IMR-90 (cell line): ENCODE results near the gene SCNN1B. TPM values are rescaled to one million over a fixed set of nuclear protein-coding genes. Genes with fewer than 3 reads are reported as not detected.

Experiments
- ATAC-seq: fragments of 200-7000 bp; cut with Tn5 transposase; 2 replicates; pipeline ENCODE4 v1.9.1; 2020; ENCODE audit warnings: low read depth, mild to moderate bottlenecking, moderate library complexity
- BruUV-seq: library from RNA; stranded (reverse); fragments of 400-500 nt; replicated peaks from 2 replicates; lab custom pipeline; 2021; lab: Mats Ljungman, UMichigan
- CTCF ChIA-PET: fragments of 300-600 bp; formaldehyde crosslinking; extraction: SDS; loops from one replicate; lab custom pipeline; 2021; ENCODE audit warnings: antibody characterized with exemption; lab: Yijun Ruan, JAX
- POLR2A ChIA-PET: fragments of 300-600 bp; sonication (Branson Sonifier 250); formaldehyde crosslinking; loops from one replicate; lab custom pipeline; 2022; ENCODE audit warnings: antibody characterized with exemption; ENCODE audit not compliant: unreplicated experiment; lab: Charles Lee
- DNase-seq: peaks from one replicate; pipeline ENCODE4 v3.0.0; 2013
- H2AFZ ChIP-seq: replicated peaks from 2 replicates; pipeline ENCODE3; 2013; ENCODE audit warnings: low read length, mild to moderate bottlenecking; ENCODE audit not compliant: poor library complexity
- H2AK5ac ChIP-seq: 2 replicates; pipeline ENCODE4 v1.6.1; 2013; ENCODE audit warnings: low read depth, low read length, inconsistent platforms
- H2AK9ac ChIP-seq: replicated peaks from 2 replicates; pipeline ENCODE3; 2013; ENCODE audit warnings: mild to moderate bottlenecking, low read depth, low read length, moderate library complexity; ENCODE audit not compliant: poor library complexity
- H2BK120ac ChIP-seq: 2 replicates; pipeline ENCODE4 v1.6.1; 2013; ENCODE audit warnings: low read depth, low read length, inconsistent platforms
- H2BK15ac ChIP-seq: 3 replicates; pipeline ENCODE4 v1.6.1; 2013; ENCODE audit warnings: low read depth, low read length, inconsistent platforms
- H2BK20ac ChIP-seq: 2 replicates; pipeline ENCODE4 v1.6.1; 2013; ENCODE audit warnings: low read depth, mild to moderate bottlenecking, inconsistent platforms, low read length, moderate library complexity
- H2BK5ac ChIP-seq: 2 replicates; pipeline ENCODE4 v1.6.1; 2013; ENCODE audit warnings: mild to moderate bottlenecking, low read depth, low read length, inconsistent platforms; ENCODE audit not compliant: poor library complexity, severe bottlenecking
- H3K14ac ChIP-seq: replicated peaks from 2 replicates; pipeline ENCODE4 v1.6.1; 2013; ENCODE audit warnings: low read depth, low read length, inconsistent platforms
- H3K18ac ChIP-seq: 2 replicates; pipeline ENCODE4 v1.6.1; 2013; ENCODE audit warnings: low read depth, low read length, control low read depth
- H3K23ac ChIP-seq: 2 replicates; pipeline ENCODE4 v1.6.1; 2013; ENCODE audit warnings: low read depth, low read length, inconsistent platforms
- H3K27ac ChIP-seq: 2 replicates; pipeline ENCODE4 v1.5.1; 2013; ENCODE audit warnings: mild to moderate bottlenecking, control low read depth, low read length; ENCODE audit not compliant: insufficient read depth
- H3K27me3 ChIP-seq: 2 replicates; pipeline ENCODE4 v1.6.1; 2013; ENCODE audit warnings: low read length; ENCODE audit not compliant: control insufficient read depth, insufficient read depth
- H3K36me3 ChIP-seq: 2 replicates; pipeline ENCODE4 v1.6.1; 2013; ENCODE audit warnings: low read length, mixed read lengths; ENCODE audit not compliant: control insufficient read depth, insufficient read depth
- H3K4ac ChIP-seq: 2 replicates; pipeline ENCODE4 v1.6.1; 2013; ENCODE audit warnings: low read depth, low read length, inconsistent platforms
- H3K4me1 ChIP-seq: 2 replicates; pipeline ENCODE4 v1.6.1; 2013; ENCODE audit warnings: low read length, mixed read lengths; ENCODE audit not compliant: control insufficient read depth, insufficient read depth
- H3K4me2 ChIP-seq: 2 replicates; pipeline ENCODE4 v1.6.1; 2013; ENCODE audit warnings: low read depth, mild to moderate bottlenecking, control low read depth, low read length, moderate library complexity
- H3K4me3 ChIP-seq: 2 replicates; pipeline ENCODE4 v1.5.1; 2013; ENCODE audit warnings: low read depth, mild to moderate bottlenecking, control low read depth, low read length, moderate library complexity; ENCODE audit not compliant: insufficient read depth
- H3K56ac ChIP-seq: 2 replicates; pipeline ENCODE4 v1.6.1; 2013; ENCODE audit warnings: low read length, inconsistent platforms; ENCODE audit not compliant: insufficient read depth; ENCODE audit errors: extremely low read depth
- H3K79me1 ChIP-seq, 2 experiments: 2 replicates each; pipeline ENCODE4 v1.6.1; 2013; ENCODE audit warnings: low read length in 2 of 2, inconsistent platforms in 1 of 2, low read depth in 1 of 2
- H3K9ac ChIP-seq: 2 replicates; pipeline ENCODE4 v1.6.1; 2013; ENCODE audit warnings: low read depth, low read length, control low read depth
- H3K9me1 ChIP-seq: 2 replicates; pipeline ENCODE4 v1.6.1; 2013; ENCODE audit warnings: low read length, inconsistent platforms; ENCODE audit not compliant: insufficient read depth
- H3K9me3 ChIP-seq: 2 replicates; pipeline ENCODE4 v1.6.1; 2013; ENCODE audit warnings: low read length; ENCODE audit not compliant: control insufficient read depth, insufficient read depth
- H4K20me1 ChIP-seq: 2 replicates; pipeline ENCODE4 v1.6.1; 2013; ENCODE audit warnings: low read length, inconsistent platforms; ENCODE audit not compliant: insufficient read depth
- H4K5ac ChIP-seq: 2 replicates; pipeline ENCODE4 v1.6.1; 2013; ENCODE audit warnings: mild to moderate bottlenecking, low read depth, low read length, control low read depth
- H4K8ac ChIP-seq, 2 experiments: 2 replicates each; pipeline ENCODE4 v1.6.1; 2013; ENCODE audit warnings: low read depth in 2 of 2, low read length in 2 of 2, control low read depth in 1 of 2, inconsistent platforms in 1 of 2
- H4K91ac ChIP-seq: 2 replicates; pipeline ENCODE4 v1.6.1; 2013; ENCODE audit warnings: low read depth, low read length, inconsistent platforms; ENCODE audit not compliant: insufficient read depth
- BHLHE40 ChIP-seq: fragments of 150-350 bp; IDR thresholded peaks from 2 replicates; pipeline ENCODE4 v1.6.1; 2016; ENCODE audit warnings: mild to moderate bottlenecking, low read depth, low read length
- CEBPB ChIP-seq: IDR thresholded peaks from 2 replicates; pipeline ENCODE4 v1.6.1; 2012; ENCODE audit warnings: low read depth, low read length, improper control_type of control experiment
- CHD1 ChIP-seq: IDR thresholded peaks from 2 replicates; pipeline ENCODE4 v1.6.1; 2012; ENCODE audit warnings: low read depth, low read length, improper control_type of control experiment
- MAFK ChIP-seq: IDR thresholded peaks from 2 replicates; pipeline ENCODE4 v1.6.1; 2012; ENCODE audit warnings: low read depth, low read length, improper control_type of control experiment
- MAZ ChIP-seq: IDR thresholded peaks from 2 replicates; pipeline ENCODE4 v1.6.1; 2012; ENCODE audit warnings: low read depth, mild to moderate bottlenecking, low read length, improper control_type of control experiment, moderate library complexity, borderline replicate concordance
- NFE2L2 ChIP-seq: fragments of 150-350 bp; IDR thresholded peaks from 2 replicates; pipeline ENCODE4 v1.6.1; 2016; ENCODE audit warnings: low read depth, mild to moderate bottlenecking, low read length
- RCOR1 ChIP-seq: IDR thresholded peaks from 2 replicates; pipeline ENCODE4 v1.6.1; 2012; ENCODE audit warnings: mild to moderate bottlenecking, low read length, improper control_type of control experiment; ENCODE audit not compliant: insufficient replicate concordance
- USF2 ChIP-seq: fragments of 150-350 bp; IDR thresholded peaks from 2 replicates; pipeline ENCODE4 v1.6.1; 2017; ENCODE audit warnings: mild to moderate bottlenecking, antibody characterized with exemption, low read length, low read depth
- WGBS, 2 experiments: methylation state at CpG; one replicate each; pipeline versions ENCODE4 v1.1.5 to v1.1.7; 2013; ENCODE audit warnings: missing lambda C conversion rate in 2 of 2; ENCODE audit not compliant: insufficient read length in 1 of 2; ENCODE audit errors: extremely low coverage in 2 of 2; 5-methylcytosine and 5-hydroxymethylcytosine counted together
- dilution Hi-C: fragments of 300-500 bp; cut with HindIII; formaldehyde crosslinking; loops from one replicate; pipeline ENCODE4 v1.14.3; 2018; ENCODE audit warnings: low sequenced_read_pairs; ENCODE audit not compliant: unreplicated experiment
- in situ Hi-C: fragments of 300-500 bp; cut with MboI; formaldehyde crosslinking; loops from 3 replicates; pipeline ENCODE4 v1.14.3; 2019; ENCODE audit warnings: low sequenced_read_pairs, inconsistent platforms, mixed read lengths
- intact Hi-C: fragments of 100-400 bp; cut with micrococcal nuclease; formaldehyde crosslinking; loops from 2 replicates; pipeline ENCODE4 v1.10.0; 2022
- polyA plus RNA-seq, 3 experiments: library from polyadenylated mRNA; depleted of rRNA; stranded (reverse); fragments of >200 nt; gene quantifications; 2 replicates each; pipeline ENCODE4 v1.2.3, GENCODE V29; 2012; ENCODE audit warnings: low replicate concordance in 1 of 3
- total RNA-seq: library from RNA; depleted of rRNA; stranded (reverse); fragments of >200 nt; gene quantifications from 2 replicates; pipeline ENCODE4 v1.2.3, GENCODE V29; 2012

SCNN1B gene
- total and polyA plus RNA-seq, 2 of the 4 experiments (the other 2 are of a cell fraction) = not detected

GRCh38 chr16:23343643-23344612, 41.8 kb downstream of the SCNN1B start (continued):
- TF ChIP-seq USF2 (no peak), MAFK (no peak)

GRCh38 chr16:23345237-23345636, 43.1 kb downstream of the SCNN1B start:
- TF ChIP-seq MAZ (no peak), RCOR1 (no peak), NFE2L2 (no peak), CHD1 (no peak), BHLHE40 (no peak), CEBPB (no peak)
- H3K9ac ChIP-seq = no peak overlapping the region
- H4K8ac ChIP-seq = no peak overlapping the region
- no peak overlapping the region for H2BK20ac ChIP-seq
- BruUV-seq = no TSS peak
- H3K9me3 ChIP-seq = no peaks in the 10 kb centered on the region
- H2BK120ac ChIP-seq = no peak overlapping the region
- no peak overlapping the region for H3K4me3 ChIP-seq
- no peaks in the 10 kb centered on the region for H3K36me3 ChIP-seq
- H3K18ac ChIP-seq = no peak overlapping the region
- no peak overlapping the region for H3K27ac ChIP-seq
- ChIA-PET CTCF (no interaction called here), POLR2A (no interaction called here)
- no peak overlapping the region for H3K4me2 ChIP-seq
- no peak overlapping the region for H2BK15ac ChIP-seq
- no CpG with 5 or more reads among the region's 5 CpGs for WGBS, 2 experiments
- no peaks in the 10 kb centered on the region for H3K9me1 ChIP-seq
- dilution Hi-C loops (no loop called here), intact Hi-C loops (no loop called here), in situ Hi-C loops (no loop called here)
- H2BK5ac ChIP-seq = no peak overlapping the region
- no peaks in the 10 kb centered on the region for H4K20me1 ChIP-seq
- no peak overlapping the region for H3K56ac ChIP-seq
- H3K79me1 ChIP-seq = no peaks in the 10 kb centered on the region
- DNase-seq (no peak), ATAC-seq (no peak)
- H3K23ac ChIP-seq = no peak overlapping the region
- no peak overlapping the region for H2AFZ ChIP-seq
- H3K14ac ChIP-seq = no peak overlapping the region
- H4K5ac ChIP-seq = no peak overlapping the region
- no peak overlapping the region for H3K4ac ChIP-seq
- peaks cover 4% of the 10 kb centered on the region; the same call in 1 of the 2 replicates for H3K27me3 ChIP-seq
- H2AK5ac ChIP-seq = no peak overlapping the region
- no peak overlapping the region for H4K91ac ChIP-seq
- no peak overlapping the region for H2AK9ac ChIP-seq
- H3K4me1 ChIP-seq = no peaks in the 10 kb centered on the region
